NCI-H2107 (cell line): ENCODE results near the gene SLC35F1.
"Not testable (repeated sequence)": the region's sequence is repeated elsewhere in the genome, so short reads cannot be mapped to it uniquely, and the experiment has no call there.

Experiments
- DNase-seq: peaks from one replicate; lab custom pipeline; 2025; lab: John Stamatoyannopoulos, UW

SLC35F1 gene

GRCh38 chr6:117992856-117993255 lies 85.8 kb downstream of the SLC35F1 start:
- no peak for DNase-seq

- DNase-seq = no peak
Observed at GRCh38 chr6:118012944-118013343, 105.9 kb downstream of the SLC35F1 start.

GRCh38 chr6:118016532-118016931 lies 109.5 kb downstream of the SLC35F1 start:
- no peak for DNase-seq

- DNase-seq = no peak
Observed at GRCh38 chr6:118017301-118017848, 110.3 kb downstream of the SLC35F1 start.

GRCh38 chr6:118023771-118024170 lies 116.7 kb downstream of the SLC35F1 start:
- no peak for DNase-seq

- DNase-seq = no peak
Observed at GRCh38 chr6:118029967-118030366, 122.9 kb downstream of the SLC35F1 start.

- not testable (repeated sequence) for DNase-seq
Observed at GRCh38 chr6:118037479-118037878, 130.4 kb downstream of the SLC35F1 start.

- DNase-seq = no peak
Observed at GRCh38 chr6:118042855-118043254, 135.8 kb downstream of the SLC35F1 start.

GRCh38 chr6:118044275-118044674 lies 137.2 kb downstream of the SLC35F1 start:
- DNase-seq = no peak

GRCh38 chr6:118054082-118054481 lies 147.0 kb downstream of the SLC35F1 start:
- no peak for DNase-seq

GRCh38 chr6:118061666-118062065 lies 154.6 kb downstream of the SLC35F1 start:
- no peak for DNase-seq

- no peak for DNase-seq
Observed at GRCh38 chr6:118080547-118080946, 173.5 kb downstream of the SLC35F1 start.

GRCh38 chr6:118083711-118084110 lies 176.6 kb downstream of the SLC35F1 start:
- DNase-seq = no peak

GRCh38 chr6:118085665-118086064 lies 178.6 kb downstream of the SLC35F1 start:
- DNase-seq = no peak

- DNase-seq = no peak
Observed at GRCh38 chr6:118086159-118086558, 179.1 kb downstream of the SLC35F1 start.

- DNase-seq = no peak
Observed at GRCh38 chr6:118092086-118092485, 185.0 kb downstream of the SLC35F1 start.

- DNase-seq = no peak
Observed at GRCh38 chr6:118097576-118097975, 190.5 kb downstream of the SLC35F1 start.

GRCh38 chr6:118100717-118101116 lies 193.7 kb downstream of the SLC35F1 start:
- DNase-seq = no peak

GRCh38 chr6:118101220-118101619 lies 194.2 kb downstream of the SLC35F1 start:
- DNase-seq = no peak

- DNase-seq = no peak
Observed at GRCh38 chr6:118101831-118102345, 194.8 kb downstream of the SLC35F1 start.

GRCh38 chr6:118102401-118102800 lies 195.3 kb downstream of the SLC35F1 start:
- DNase-seq = no peak

GRCh38 chr6:118103381-118104146 lies 196.5 kb downstream of the SLC35F1 start:
- DNase-seq = no peak

- no peak for DNase-seq
Observed at GRCh38 chr6:118122161-118122725, 215.2 kb downstream of the SLC35F1 start.
